ENCODE results near the gene ARHGEF4. TPM values are rescaled to one million over a fixed set of nuclear protein-coding genes. Genes with fewer than 3 reads are reported as not detected.

ARHGEF4 gene
- total and polyA plus RNA-seq, 11 donors, result 0.30 to 5.5 (median 3.8) TPM

GRCh38 chr2:130878933-130879332, 42.2 kb downstream of the ARHGEF4 start:
- no peak for TF ChIP-seq POLR2A (IDR thresholded peaks at IDR 0.05)
- no peak for TF ChIP-seq CTCF (IDR thresholded peaks at IDR 0.05)
- WGBS, 4 donors, result 66 to 75% (median 72%) methylated on average over 2 of the region's 2 CpGs
- Histone ChIP-seq H3K4me3 (no peak overlapping the region), H3K36me3 (no peaks in the 10 kb centered on the region), H3K9me3 (peaks cover 0 to 10% (median 0%) of the 10 kb centered on the region in 12 donors), H3K4me1 (no peaks in the 10 kb centered on the region), H3K27ac (no peak overlapping the region), H3K27me3 (peaks cover 0 to 16% (median 0%) of the 10 kb centered on the region in 9 donors)
- intact Hi-C loops (cut with DNase I), result no loop called here
- DNase-seq (no peak), ATAC-seq (no peak)

- WGBS, 4 donors, result 71 to 94% (median 78%) methylated on average over 4 to 6 of the region's 6 CpGs
- Histone ChIP-seq H3K36me3 (no peaks in the 10 kb centered on the region), H3K4me3 (no peak overlapping the region), H3K4me1 (no peaks in the 10 kb centered on the region), H3K27ac (no peak overlapping the region), H3K27me3 (peaks cover 0 to 16% (median 0%) of the 10 kb centered on the region in 9 donors), H3K9me3 (peaks cover 0 to 10% (median 0%) of the 10 kb centered on the region in 12 donors)
- ATAC-seq (no peak), DNase-seq (no peak)
- TF ChIP-seq POLR2A (IDR thresholded peaks at IDR 0.05), result no peak
- intact Hi-C loops (cut with DNase I), result no loop called here
Measured at GRCh38 chr2:130882111-130882690, 45.5 kb downstream of the ARHGEF4 start.

- WGBS, 4 donors, result 76 to 80% (median 78%) methylated on average over 6 of the region's 6 CpGs
- TF ChIP-seq POLR2A (IDR thresholded peaks at IDR 0.05) (no peak), CTCF (IDR thresholded peaks at IDR 0.05) (no peak)
Measured at GRCh38 chr2:130882991-130883390, 46.3 kb downstream of the ARHGEF4 start.

GRCh38 chr2:130883496-130883895, 46.8 kb downstream of the ARHGEF4 start:
- DNase-seq (no peak), ATAC-seq (no peak)
- intact Hi-C loops (cut with DNase I), result no loop called here
- peaks cover 0 to 16% (median 0%) of the 10 kb centered on the region in 9 donors for H3K27me3 ChIP-seq
- TF ChIP-seq POLR2A (IDR thresholded peaks at IDR 0.05) (no peak), CTCF (IDR thresholded peaks at IDR 0.05) (no peak)
- 67 to 75% (median 68%) methylated on average over 4 of the region's 4 CpGs for WGBS, 4 donors
- H3K4me1 ChIP-seq, result no peaks in the 10 kb centered on the region
- H3K36me3 ChIP-seq, result no peaks in the 10 kb centered on the region
- peaks cover 0 to 5% (median 0%) of the 10 kb centered on the region in 12 donors for H3K9me3 ChIP-seq
- H3K4me3 ChIP-seq, result no peak overlapping the region
- H3K27ac ChIP-seq, result no peak overlapping the region

More at GRCh38 chr2:130882991-130883390, 46.3 kb downstream of the ARHGEF4 start:
- ATAC-seq (no peak), DNase-seq (no peak)
- Histone ChIP-seq H3K27ac (no peak overlapping the region), H3K9me3 (peaks cover 0 to 10% (median 0%) of the 10 kb centered on the region in 12 donors), H3K36me3 (no peaks in the 10 kb centered on the region), H3K27me3 (peaks cover 0 to 16% (median 0%) of the 10 kb centered on the region in 9 donors), H3K4me1 (no peaks in the 10 kb centered on the region), H3K4me3 (no peak overlapping the region)
- intact Hi-C loops (cut with DNase I), result no loop called here

GRCh38 chr2:130884013-130884412, 47.3 kb downstream of the ARHGEF4 start:
- ATAC-seq (no peak), DNase-seq (no peak)
- Histone ChIP-seq H3K4me1 (no peaks in the 10 kb centered on the region), H3K27me3 (peaks cover 0 to 16% (median 0%) of the 10 kb centered on the region in 9 donors), H3K27ac (no peak overlapping the region), H3K4me3 (no peak overlapping the region), H3K36me3 (no peaks in the 10 kb centered on the region), H3K9me3 (no peaks in the 10 kb centered on the region)
- 59 to 75% (median 69%) methylated on average over 4 of the region's 4 CpGs for WGBS, 4 donors
- intact Hi-C loops (cut with DNase I), result no loop called here
- TF ChIP-seq POLR2A (IDR thresholded peaks at IDR 0.05) (no peak), CTCF (IDR thresholded peaks at IDR 0.05) (no peak)

Measured in heart left ventricle (tissue), 16 donors.